ENCODE data around the gene TSPAN18. TPM values are rescaled to one million over a fixed set of nuclear protein-coding genes. Genes with fewer than 3 reads are reported as not detected.

TSPAN18 gene
- total and polyA plus RNA-seq, 2 of the 8 experiments (the other 6 are each of a cell fraction or from before 2014, with no cell fraction given): 5.2 to 10.2 TPM

DNA sequence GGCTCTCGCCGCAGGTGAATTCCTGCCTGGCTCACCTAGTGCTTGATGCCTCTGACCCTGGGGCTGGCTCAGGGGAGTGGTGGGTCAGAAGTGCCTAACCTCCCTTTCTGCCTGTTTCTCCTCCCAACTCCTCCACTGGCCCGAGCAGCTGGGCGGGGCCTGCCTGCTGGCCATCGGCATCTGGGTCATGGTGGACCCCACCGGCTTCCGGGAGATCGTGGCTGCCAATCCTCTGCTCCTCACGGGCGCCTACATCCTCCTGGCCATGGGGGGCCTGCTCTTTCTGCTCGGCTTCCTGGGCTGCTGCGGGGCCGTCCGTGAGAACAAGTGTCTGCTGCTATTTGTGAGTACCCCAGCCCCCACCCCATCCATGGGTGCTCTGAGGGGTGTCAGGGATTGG is 182.8 kb downstream of the TSPAN18 start (continued):
- TF ChIP-seq TAF7 (optimal IDR thresholded peaks at IDR 0.05; ENCODE audit: borderline replicate concordance, low read depth, low read length): no peak
- TF ChIP-seq KDM4A (IDR thresholded peaks at IDR 0.05; ENCODE audit: low read depth, low read length, severe bottlenecking): no peak
- no peak for TF ChIP-seq KDM1A (IDR thresholded peaks at IDR 0.05; ENCODE audit: borderline replicate concordance, low read length)
- TF ChIP-seq BACH1 (IDR thresholded peaks at IDR 0.05; ENCODE audit: low read length): no peak
- no peak for TF ChIP-seq BRCA1 (IDR thresholded peaks at IDR 0.05; ENCODE audit: low read depth, low read length)
- TF ChIP-seq FOSL1 (IDR thresholded peaks at IDR 0.05; ENCODE audit: insufficient read depth, low read depth, low read length): no peak
- TF ChIP-seq KDM5A (IDR thresholded peaks at IDR 0.05; ENCODE audit: low read length): no peak
